Measurements from ENCODE around the gene PDPK1. TPM values are rescaled to one million over a fixed set of nuclear protein-coding genes. Genes with fewer than 3 reads are reported as not detected.
"Not testable (repeated sequence)": the region's sequence is repeated elsewhere in the genome, so short reads cannot be mapped to it uniquely, and the experiment has no call there.

PDPK1 gene
- total RNA-seq, 4 donors from 2014 or later = 24.5 to 42.4 (median 34.7) TPM

- peaks cover 0 to 7% of the 10 kb centered on the region in 2 donors for H3K4me1 ChIP-seq
- H3K36me3 ChIP-seq = peaks cover 0 to 29% of the 10 kb centered on the region in 2 donors
- in situ Hi-C loops (cut with MboI; ENCODE audit: low sequenced_read_pairs in 4 of 4) (no loop called here), intact Hi-C loops (cut with DNase I; ENCODE audit: low total_unique reads) (loop anchor here (5.0 to 10.0 kb wide), 5 partner anchors 64 to 586 kb away; partner anchors contain the start of genes MSRB1, SRRM2 and ZNF598)
- H3K27me3 ChIP-seq = no peaks in the 10 kb centered on the region
- ATAC-seq = no peak
- no peak for TF ChIP-seq CTCF (IDR thresholded peaks at IDR 0.05 in 4 of 5, conservative IDR thresholded peaks at IDR 0.05 in 1 of 5)
- no peak for TF ChIP-seq POLR2A (IDR thresholded peaks at IDR 0.05)
- DNase-seq = no peak
- H3K9me3 ChIP-seq = no peaks in the 10 kb centered on the region
- H3K27ac ChIP-seq = peak overlapping the region; percentile 95 to 99 (median 98)
- peak overlapping the region in 2 of 4 donors; percentile 75 to 80 for H3K4me3 ChIP-seq
These were observed 7.0 kb upstream of the PDPK1 start for GRCh38 chr16:2530629-2531318.

- no peak for DNase-seq
- no peaks in the 10 kb centered on the region for H3K27me3 ChIP-seq
- peak in 1 of 2 donors; percentile 4 for ATAC-seq
- peaks cover 0 to 7% of the 10 kb centered on the region in 2 donors for H3K4me1 ChIP-seq
- intact Hi-C loops (cut with DNase I; ENCODE audit: low total_unique reads) = loop anchor here (5.0 to 10.0 kb wide), 5 partner anchors 63 to 587 kb away; partner anchors contain the start of genes MSRB1, SRRM2 and ZNF598
- in situ Hi-C loops (cut with MboI; ENCODE audit: low sequenced_read_pairs in 4 of 4) = no loop called here
- H3K36me3 ChIP-seq = peaks cover 0 to 25% of the 10 kb centered on the region in 2 donors
- peak within 1 kb of the TSS; percentile 75 to 93 (median 85) for H3K4me3 ChIP-seq
- H3K9me3 ChIP-seq = no peaks in the 10 kb centered on the region
- H3K27ac ChIP-seq = peak within 1 kb of the TSS; percentile 95 to 99 (median 98)
- TF ChIP-seq POLR2A (IDR thresholded peaks at IDR 0.05) (no peak), CTCF (IDR thresholded peaks at IDR 0.05 in 4 of 5, conservative IDR thresholded peaks at IDR 0.05 in 1 of 5) (no peak)
These were observed 6.5 kb upstream of the PDPK1 start, which contains the start of gene CEMP1 for GRCh38 chr16:2531371-2531695. TSS of gene CEMP1 (minus strand) at chr16:2531408. CDS start at chr16:2531073, 335 bp downstream.

GRCh38 chr16:2531696-2532493 lies 5.9 kb upstream of the PDPK1 start:
- Histone ChIP-seq H3K4me3 (peak overlapping the region; percentile 75 to 93 (median 85)), H3K9me3 (no peaks in the 10 kb centered on the region), H3K4me1 (peaks cover 0 to 11% of the 10 kb centered on the region in 2 donors), H3K27me3 (no peaks in the 10 kb centered on the region), H3K36me3 (peaks cover 0 to 20% of the 10 kb centered on the region in 2 donors), H3K27ac (peak overlapping the region; percentile 95 to 99 (median 98))
- peak; percentile 80 to 86 for ATAC-seq
- intact Hi-C loops (cut with DNase I; ENCODE audit: low total_unique reads) (loop anchor here (1.0 to 10.0 kb wide), 6 partner anchors 12 to 587 kb away; partner anchors contain the start of genes AMDHD2, MSRB1, SRRM2 and ZNF598), in situ Hi-C loops (cut with MboI; ENCODE audit: low sequenced_read_pairs in 4 of 4) (no loop called here)
- TF ChIP-seq POLR2A (IDR thresholded peaks at IDR 0.05) = peak; percentile 79 to 83
- no peak for TF ChIP-seq CTCF (IDR thresholded peaks at IDR 0.05 in 4 of 5, conservative IDR thresholded peaks at IDR 0.05 in 1 of 5)
- peak; percentile 98 to 99 for DNase-seq

GRCh38 chr16:2532494-2533141 lies 5.2 kb upstream of the PDPK1 start:
- DNase-seq (peak; percentile 47 to 82), ATAC-seq (peak; percentile 52 to 53)
- TF ChIP-seq POLR2A (IDR thresholded peaks at IDR 0.05) = no peak
- no peak for TF ChIP-seq CTCF (IDR thresholded peaks at IDR 0.05 in 4 of 5, conservative IDR thresholded peaks at IDR 0.05 in 1 of 5)
- H3K27me3 ChIP-seq = no peaks in the 10 kb centered on the region
- peak overlapping the region; percentile 95 to 99 (median 98) for H3K27ac ChIP-seq
- intact Hi-C loops (cut with DNase I; ENCODE audit: low total_unique reads) (loop anchor here (1.0 to 10.0 kb wide), 6 partner anchors 12 to 588 kb away; partner anchors contain the start of genes AMDHD2, MSRB1, SRRM2 and ZNF598), in situ Hi-C loops (cut with MboI; ENCODE audit: low sequenced_read_pairs in 4 of 4) (no loop called here)
- H3K4me3 ChIP-seq = peak overlapping the region; percentile 75 to 93 (median 85)
- peaks cover 0 to 14% of the 10 kb centered on the region in 2 donors for H3K4me1 ChIP-seq
- H3K36me3 ChIP-seq = peaks cover 0 to 16% of the 10 kb centered on the region in 2 donors
- no peaks in the 10 kb centered on the region for H3K9me3 ChIP-seq

- H3K4me1 ChIP-seq = peaks cover 0 to 14% of the 10 kb centered on the region in 2 donors
- ATAC-seq; DNase-seq; H3K27me3 ChIP-seq; H3K36me3 ChIP-seq; in situ Hi-C loops (cut with MboI; ENCODE audit: low sequenced_read_pairs in 4 of 4); H3K9me3 ChIP-seq: not testable (repeated sequence)
- H3K27ac ChIP-seq = peak overlapping the region; percentile 95 to 99 (median 98)
- intact Hi-C loops (cut with DNase I; ENCODE audit: low total_unique reads) = loop anchor here (5.0 to 10.0 kb wide), 5 partner anchors 62 to 588 kb away; partner anchors contain the start of genes MSRB1, SRRM2 and ZNF598
- H3K4me3 ChIP-seq = peak overlapping the region; percentile 75 to 93 (median 85)
These were observed 4.6 kb upstream of the PDPK1 start for GRCh38 chr16:2533142-2533755.

Measured in gastrocnemius medialis (tissue), 4 donors.